ENCODE results near the gene ABCE1.

The ABCE1 gene

GRCh38 chr4:145097821-145098674 lies at the start of gene ABCE1, which contains the start of gene ANAPC10:
ABCE1 (plus strand) TSS chr4:145098311; CDS start chr4:145104413, 6,102 bp downstream.
ANAPC10 (minus strand) TSS chr4:145098196; CDS start chr4:145096099, 2,097 bp downstream.
- DNase-seq (ENCODE audit: low read depth in 1 of 2, low spot score in 1 of 2) = peak; percentile 85 to 87

GRCh38 chr4:145048817-145049216 lies 49.3 kb upstream of the ABCE1 start:
- no peak for DNase-seq (ENCODE audit: low read depth in 1 of 2, low spot score in 1 of 2)

GRCh38 chr4:145049241-145049640 lies 48.9 kb upstream of the ABCE1 start:
- no peak for DNase-seq (ENCODE audit: low read depth in 1 of 2, low spot score in 1 of 2)

GRCh38 chr4:145055533-145056257 lies 42.4 kb upstream of the ABCE1 start:
- DNase-seq (ENCODE audit: low read depth in 1 of 2, low spot score in 1 of 2) = no peak

GRCh38 chr4:145056325-145057130 lies 41.6 kb upstream of the ABCE1 start:
- no peak for DNase-seq (ENCODE audit: low read depth in 1 of 2, low spot score in 1 of 2)

GRCh38 chr4:145058256-145058655 lies 39.9 kb upstream of the ABCE1 start:
- DNase-seq (ENCODE audit: low read depth in 1 of 2, low spot score in 1 of 2) = no peak

- DNase-seq (ENCODE audit: low read depth in 1 of 2, low spot score in 1 of 2) = no peak
These were observed 36.7 kb upstream of the ABCE1 start for GRCh38 chr4:145061318-145061920.

GRCh38 chr4:145066063-145066501 lies 32.0 kb upstream of the ABCE1 start:
- DNase-seq (ENCODE audit: low read depth in 1 of 2, low spot score in 1 of 2) = no peak

- no peak for DNase-seq (ENCODE audit: low read depth in 1 of 2, low spot score in 1 of 2)
These were observed 28.8 kb upstream of the ABCE1 start for GRCh38 chr4:145069361-145069760.

GRCh38 chr4:145071560-145071959 lies 26.6 kb upstream of the ABCE1 start:
- no peak for DNase-seq (ENCODE audit: low read depth in 1 of 2, low spot score in 1 of 2)

- DNase-seq (ENCODE audit: low read depth in 1 of 2, low spot score in 1 of 2) = no peak
These were observed 22.2 kb upstream of the ABCE1 start for GRCh38 chr4:145075742-145076468.

- no peak for DNase-seq (ENCODE audit: low read depth in 1 of 2, low spot score in 1 of 2)
These were observed 21.6 kb upstream of the ABCE1 start for GRCh38 chr4:145076469-145076855.

- no peak for DNase-seq (ENCODE audit: low read depth in 1 of 2, low spot score in 1 of 2)
These were observed 16.4 kb upstream of the ABCE1 start for GRCh38 chr4:145081756-145082155.

GRCh38 chr4:145083891-145084605 lies 14.1 kb upstream of the ABCE1 start:
- DNase-seq (ENCODE audit: low read depth in 1 of 2, low spot score in 1 of 2) = no peak

GRCh38 chr4:145090380-145090779 lies 7.7 kb upstream of the ABCE1 start:
- DNase-seq (ENCODE audit: low read depth in 1 of 2, low spot score in 1 of 2) = no peak

- no peak for DNase-seq (ENCODE audit: low read depth in 1 of 2, low spot score in 1 of 2)
These were observed 4.5 kb upstream of the ABCE1 start for GRCh38 chr4:145093638-145094037.

- DNase-seq (ENCODE audit: low read depth in 1 of 2, low spot score in 1 of 2) = no peak
These were observed 735 bp upstream of the ABCE1 start for GRCh38 chr4:145097331-145097820.

GRCh38 chr4:145098675-145099037 lies 545 bp downstream of the ABCE1 start:
- DNase-seq (ENCODE audit: low read depth in 1 of 2, low spot score in 1 of 2) = peak in 1 of 2 donors; percentile 8

- no peak for DNase-seq (ENCODE audit: low read depth in 1 of 2, low spot score in 1 of 2)
These were observed 1.5 kb downstream of the ABCE1 start for GRCh38 chr4:145099653-145100052.

Data from stimulated activated CD4-positive, alpha-beta T cell treated with anti-CD3 and anti-CD28 coated beads, Interleukin-15, amount 100 ng/mL, for 1 hour (primary cell).